ENCODE data around the gene GBE1. TPM values are rescaled to one million over a fixed set of nuclear protein-coding genes. Genes with fewer than 3 reads are reported as not detected.

The GBE1 gene
- total and polyA plus RNA-seq, 10 of the 15 experiments (the other 5 are each of a cell fraction or from before 2014, with no cell fraction given), result 21.4 to 62.2 (median 41.5) TPM

DNA sequence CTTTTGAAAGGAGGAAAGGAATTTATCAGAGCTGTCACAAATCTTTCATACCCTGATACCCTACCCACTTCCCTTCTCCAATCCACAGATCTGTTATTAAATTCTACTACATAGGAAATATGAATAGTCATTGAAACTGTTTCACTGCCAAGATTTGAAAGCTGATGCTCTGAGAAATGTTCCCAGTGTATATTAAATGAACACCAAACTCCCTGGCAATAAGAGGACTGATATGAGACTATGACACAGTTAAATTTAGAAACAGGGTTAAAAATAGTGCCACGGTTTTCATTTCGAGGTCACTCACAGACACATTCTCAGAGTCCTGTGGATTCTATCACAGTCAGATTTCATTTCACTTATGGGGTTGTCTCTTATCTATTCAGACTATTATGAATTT, 27.2 kb upstream of the GBE1 start (continued):
- TF ChIP-seq PKNOX1 (IDR thresholded peaks at IDR 0.05) (no peak; the same call in 1 of the 2 replicates), RELA (IDR thresholded peaks at IDR 0.05; ENCODE audit: borderline replicate concordance, partially characterized antibody) (no peak), CUX1 (IDR thresholded peaks at IDR 0.05; ENCODE audit: insufficient replicate concordance, low read depth, low read length) (peak; percentile 86), TCF7 (IDR thresholded peaks at IDR 0.05; ENCODE audit: borderline replicate concordance) (no peak), HDAC6 (IDR thresholded peaks at IDR 0.05; ENCODE audit: unreplicated experiment) (no peak), MAX (IDR thresholded peaks at IDR 0.05; ENCODE audit: low read depth, low read length) (no peak), BRCA1 (IDR thresholded peaks at IDR 0.05; ENCODE audit: low read depth, low read length) (no peak), TARDBP (IDR thresholded peaks at IDR 0.05; ENCODE audit: borderline replicate concordance) (no peak), SRF (IDR thresholded peaks at IDR 0.05; ENCODE audit: low read depth in 2 of 2, low read length in 2 of 2) (no peak), GATAD2B (conservative IDR thresholded peaks at IDR 0.05; ENCODE audit: low read depth) (0 out of 2 replicates have a peak, but pooled peaks have one; percentile 22), STAT1 (conservative IDR thresholded peaks at IDR 0.05) (no peak), RUNX3 (IDR thresholded peaks at IDR 0.05; ENCODE audit: low read length) (peak; percentile 73), ESRRA (IDR thresholded peaks at IDR 0.05; ENCODE audit: low read length) (no peak), YY1 (IDR thresholded peaks at IDR 0.05; ENCODE audit: low read depth, low read length) (no peak), SREBF1 (IDR thresholded peaks at IDR 0.05; ENCODE audit: low read length) (no peak)
- TF ChIP-seq, protein P1, sequence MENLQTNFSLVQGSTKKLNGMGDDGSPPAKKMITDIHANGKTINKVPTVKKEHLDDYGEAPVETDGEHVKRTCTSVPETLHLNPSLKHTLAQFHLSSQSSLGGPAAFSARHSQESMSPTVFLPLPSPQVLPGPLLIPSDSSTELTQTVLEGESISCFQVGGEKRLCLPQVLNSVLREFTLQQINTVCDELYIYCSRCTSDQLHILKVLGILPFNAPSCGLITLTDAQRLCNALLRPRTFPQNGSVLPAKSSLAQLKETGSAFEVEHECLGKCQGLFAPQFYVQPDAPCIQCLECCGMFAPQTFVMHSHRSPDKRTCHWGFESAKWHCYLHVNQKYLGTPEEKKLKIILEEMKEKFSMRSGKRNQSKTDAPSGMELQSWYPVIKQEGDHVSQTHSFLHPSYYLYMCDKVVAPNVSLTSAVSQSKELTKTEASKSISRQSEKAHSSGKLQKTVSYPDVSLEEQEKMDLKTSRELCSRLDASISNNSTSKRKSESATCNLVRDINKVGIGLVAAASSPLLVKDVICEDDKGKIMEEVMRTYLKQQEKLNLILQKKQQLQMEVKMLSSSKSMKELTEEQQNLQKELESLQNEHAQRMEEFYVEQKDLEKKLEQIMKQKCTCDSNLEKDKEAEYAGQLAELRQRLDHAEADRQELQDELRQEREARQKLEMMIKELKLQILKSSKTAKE (IDR thresholded peaks at IDR 0.05; ENCODE audit: low read depth, poor library complexity, severe bottlenecking), result no peak
